ENCODE measurements around the gene ABCA4.

DNA sequence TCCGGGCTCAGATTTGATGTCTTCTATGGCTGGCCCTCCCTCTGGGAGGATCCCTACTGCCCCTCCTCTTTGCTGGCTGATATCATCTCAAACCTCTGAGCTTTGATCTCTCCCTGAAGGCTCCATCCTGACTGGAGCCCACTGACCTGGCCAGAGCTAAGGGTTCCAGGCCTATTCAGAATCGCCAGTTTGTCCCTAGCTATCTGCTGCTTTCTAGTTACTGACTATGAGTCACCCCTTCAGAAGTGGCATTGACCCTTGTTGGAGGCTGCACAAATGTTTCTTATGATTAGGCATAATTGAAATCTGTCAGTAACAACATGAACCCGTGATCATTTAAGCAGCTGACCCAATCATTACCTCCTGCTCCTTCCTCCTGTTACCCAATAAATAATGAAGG lies 87.1 kb downstream of the ABCA4 start:
- TF ChIP-seq CTCF (IDR thresholded peaks at IDR 0.05): no peak
- no peak for TF ChIP-seq POLR2A (IDR thresholded peaks at IDR 0.05)
